HG03520 (cell line): ENCODE data around the gene RANGRF.

Source experiments
- ATAC-seq: cut with Tn5 transposase; IDR thresholded peaks from one replicate; pipeline ENCODE4 v1.9.1; 2021; ENCODE audit warnings: mild to moderate bottlenecking, moderate library complexity; ENCODE audit not compliant: unreplicated experiment

Gene RANGRF

GRCh38 chr17:8273884-8274444 lies 14.5 kb upstream of the RANGRF start:
- ATAC-seq = no peak

DNA sequence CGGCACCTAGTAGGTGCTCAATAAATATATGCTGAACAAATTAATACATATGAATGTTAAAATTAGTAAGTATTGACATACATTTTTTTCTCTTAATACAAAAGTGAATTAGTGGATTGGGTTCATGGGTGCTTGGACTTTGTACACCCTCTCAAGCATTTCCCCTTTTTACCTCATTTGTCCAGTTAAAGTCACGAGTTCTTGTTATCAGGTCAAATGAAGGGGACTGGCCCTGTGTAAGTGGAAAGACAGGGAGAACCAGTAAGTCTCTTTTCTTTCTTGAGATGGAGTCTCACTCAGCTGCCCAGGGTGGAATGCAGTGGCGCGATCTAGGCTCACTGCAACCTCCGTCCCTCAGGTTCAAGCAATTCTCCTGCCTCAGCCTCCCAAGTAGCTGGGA lies 13.7 kb upstream of the RANGRF start:
- no peak for ATAC-seq

DNA sequence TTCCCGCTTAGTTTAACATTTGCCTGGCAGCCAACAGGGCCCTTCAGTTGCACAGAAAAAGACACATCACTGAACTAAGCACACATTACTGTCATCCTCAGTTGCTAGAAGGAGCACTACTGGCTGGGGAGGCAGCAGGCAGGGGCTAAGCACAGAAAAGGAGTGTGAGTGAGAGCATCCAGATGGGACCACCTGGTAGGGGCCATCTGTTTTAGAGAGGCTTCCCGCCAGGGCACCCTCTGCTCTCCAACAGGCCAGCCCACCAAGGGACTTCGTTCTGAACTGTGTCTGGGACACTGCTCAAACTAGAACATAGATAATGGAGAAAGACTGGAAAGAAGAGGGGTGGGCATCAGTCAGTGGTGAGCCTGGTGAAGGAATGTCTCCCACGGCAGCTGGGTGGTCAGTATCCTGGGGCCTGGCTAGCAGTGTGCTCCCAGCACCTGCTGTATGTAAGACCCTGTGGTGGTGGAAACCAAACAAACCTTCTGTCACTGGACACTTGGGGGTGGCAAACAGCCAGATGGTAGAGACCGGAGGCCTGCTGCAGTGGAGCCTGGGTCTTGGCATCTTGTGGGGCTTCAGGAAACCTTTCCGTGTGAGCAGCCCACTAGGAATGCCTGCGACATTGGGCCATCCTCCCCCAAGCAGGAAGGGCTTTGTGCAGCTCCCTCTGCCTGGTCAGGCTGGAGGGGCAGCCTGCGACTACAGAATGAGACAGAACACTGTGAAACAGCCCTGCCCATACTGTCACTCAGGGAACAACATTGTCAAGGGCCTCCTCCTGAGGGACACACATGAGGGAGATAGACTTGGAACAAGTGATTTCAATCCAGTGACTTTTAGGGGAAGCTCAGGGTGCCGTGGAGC lies 12.8 kb upstream of the RANGRF start:
- ATAC-seq = no peak

DNA sequence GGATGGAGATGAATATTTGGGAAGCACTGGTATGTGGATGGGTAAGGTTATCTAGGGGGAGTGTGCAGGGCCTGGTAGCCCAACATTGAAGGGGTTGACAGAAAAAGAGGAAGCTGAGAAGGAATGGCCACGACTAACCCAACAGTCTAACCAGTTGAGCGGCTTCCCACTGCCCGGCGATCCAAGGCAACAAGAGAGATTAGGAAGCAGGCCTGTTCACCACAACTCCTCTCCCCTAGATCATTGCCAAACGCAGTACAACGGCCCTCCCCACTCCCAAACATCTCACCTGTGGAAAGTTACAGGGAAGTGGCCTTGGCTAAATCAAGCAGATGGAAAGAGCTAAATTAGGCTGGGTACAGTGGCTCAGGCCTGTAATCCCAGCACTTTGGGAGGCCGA lies 11.2 kb upstream of the RANGRF start:
- no peak for ATAC-seq

- ATAC-seq = no peak
Observed at GRCh38 chr17:8282345-8282744, 6.1 kb upstream of the RANGRF start.

DNA sequence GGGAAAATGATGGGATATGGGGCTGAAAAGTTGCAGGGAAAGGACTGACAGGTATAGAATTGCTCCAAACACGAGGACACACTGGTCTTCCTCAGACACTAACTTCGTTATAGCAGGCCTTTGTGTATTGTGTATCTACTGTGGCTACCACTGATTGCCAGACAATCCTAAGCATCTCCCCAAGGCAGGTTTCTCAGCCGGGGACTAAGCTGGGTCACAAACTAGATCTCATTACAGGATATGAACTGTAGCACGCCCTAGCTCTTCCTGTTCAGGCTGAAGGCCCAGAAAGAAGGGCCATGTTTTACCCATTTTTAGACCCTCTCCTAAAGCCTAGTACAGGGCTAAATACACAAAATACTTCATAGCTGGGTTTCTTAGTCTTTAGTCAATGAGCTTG lies 5.1 kb upstream of the RANGRF start:
- no peak for ATAC-seq

- ATAC-seq = no peak
Observed at GRCh38 chr17:8284126-8284525, 4.3 kb upstream of the RANGRF start.

- ATAC-seq = no peak
Observed at GRCh38 chr17:8285270-8286181, 2.9 kb upstream of the RANGRF start.

DNA sequence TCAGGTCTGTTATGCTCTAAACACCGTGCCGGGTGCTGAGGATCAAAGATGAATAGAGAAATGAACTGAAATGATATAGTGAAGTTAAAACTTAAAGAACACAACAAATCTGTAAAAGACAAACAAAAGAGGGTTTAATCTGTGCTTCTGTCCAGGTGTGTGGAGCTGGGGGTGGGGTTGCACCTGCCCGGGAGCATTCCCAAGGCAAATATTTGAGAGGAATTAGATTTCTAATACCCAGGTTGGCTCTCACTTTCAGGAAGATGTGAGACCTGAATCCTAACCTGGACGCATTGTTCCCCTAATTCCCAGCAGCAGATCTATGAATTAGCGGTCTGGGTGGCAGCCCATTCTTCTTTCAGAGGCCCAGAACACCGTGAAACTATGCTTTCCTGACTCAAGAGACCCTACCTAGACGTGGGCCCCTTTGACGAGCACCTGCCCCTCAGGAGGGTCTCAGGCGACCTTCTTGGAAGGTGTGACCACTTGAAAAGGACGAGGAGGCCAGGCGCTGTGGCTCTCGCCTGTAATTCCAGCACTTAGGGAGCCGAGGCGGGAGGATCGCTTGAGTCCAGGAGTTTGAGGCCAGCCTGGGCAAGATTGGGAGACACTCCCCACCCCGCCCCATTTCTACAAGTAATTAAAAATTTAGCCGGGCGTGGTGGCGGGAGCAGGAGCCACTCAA lies 677 bp upstream of the RANGRF start:
- ATAC-seq = no peak

- ATAC-seq = no peak
Observed at GRCh38 chr17:8289103-8289397, 580 bp downstream of the RANGRF start.

GRCh38 chr17:8290043-8290442 lies 1.6 kb downstream of the RANGRF start:
- no peak for ATAC-seq

- ATAC-seq = no peak
Observed at GRCh38 chr17:8292639-8293395, 4.3 kb downstream of the RANGRF start.

- no peak for ATAC-seq
Observed at GRCh38 chr17:8294361-8294760, 5.9 kb downstream of the RANGRF start.

- ATAC-seq = no peak
Observed at GRCh38 chr17:8294814-8295316, 6.4 kb downstream of the RANGRF start.

DNA sequence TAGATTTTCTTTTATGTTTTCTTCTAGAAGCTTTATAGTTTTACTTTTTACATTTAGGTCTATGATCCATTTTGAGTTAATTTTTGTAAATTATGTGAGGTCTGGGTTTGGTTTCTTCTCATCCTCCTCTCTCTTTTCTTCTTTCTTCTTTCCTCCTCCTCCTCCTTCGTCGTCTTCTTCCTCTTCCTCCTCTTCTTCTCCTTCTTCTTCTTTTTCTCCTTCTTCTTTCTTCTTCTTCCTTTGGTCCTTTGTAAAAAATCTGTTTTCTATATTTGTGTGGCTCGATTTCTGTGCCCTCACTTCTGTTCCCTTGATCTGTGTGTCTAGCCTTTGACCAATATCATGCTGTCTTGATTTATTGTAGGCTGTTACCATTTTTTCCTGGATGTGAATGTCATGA lies 11.8 kb downstream of the RANGRF start:
- no peak for ATAC-seq

- ATAC-seq = no peak
Observed at GRCh38 chr17:8300627-8301242, 12.3 kb downstream of the RANGRF start.

- no peak for ATAC-seq
Observed at GRCh38 chr17:8310601-8311123, 22.2 kb downstream of the RANGRF start.

DNA sequence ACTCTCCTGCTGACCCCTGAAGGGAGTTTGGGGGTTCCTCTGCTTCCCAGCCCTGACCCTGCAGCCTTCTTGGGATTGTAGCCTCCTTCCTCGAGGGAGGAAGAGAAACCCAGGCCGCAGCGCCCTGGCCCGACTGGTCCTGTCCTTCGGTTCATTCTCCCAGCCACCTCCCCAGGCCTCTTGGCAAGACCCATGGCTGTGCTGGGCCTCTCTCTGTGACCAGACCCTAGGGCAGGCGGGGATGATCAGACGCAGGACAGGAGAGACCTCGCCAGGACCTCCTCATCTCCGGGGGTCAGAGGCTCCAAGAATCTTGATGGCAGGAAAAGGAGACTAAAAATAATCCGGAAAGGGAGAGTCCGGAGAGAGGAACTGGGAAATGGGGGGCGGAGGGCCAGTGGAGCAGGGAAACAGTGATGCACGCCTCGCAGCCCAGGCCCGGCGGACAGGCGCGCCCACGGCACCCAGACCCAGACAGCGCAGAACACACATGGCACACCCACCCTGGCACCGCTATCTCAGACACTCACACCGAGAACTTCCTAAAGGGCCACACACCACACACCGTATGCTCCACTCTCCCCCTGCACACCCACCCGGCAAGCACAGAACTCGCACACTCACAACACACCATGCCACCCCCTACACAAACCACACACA lies 22.8 kb downstream of the RANGRF start:
- no peak for ATAC-seq

DNA sequence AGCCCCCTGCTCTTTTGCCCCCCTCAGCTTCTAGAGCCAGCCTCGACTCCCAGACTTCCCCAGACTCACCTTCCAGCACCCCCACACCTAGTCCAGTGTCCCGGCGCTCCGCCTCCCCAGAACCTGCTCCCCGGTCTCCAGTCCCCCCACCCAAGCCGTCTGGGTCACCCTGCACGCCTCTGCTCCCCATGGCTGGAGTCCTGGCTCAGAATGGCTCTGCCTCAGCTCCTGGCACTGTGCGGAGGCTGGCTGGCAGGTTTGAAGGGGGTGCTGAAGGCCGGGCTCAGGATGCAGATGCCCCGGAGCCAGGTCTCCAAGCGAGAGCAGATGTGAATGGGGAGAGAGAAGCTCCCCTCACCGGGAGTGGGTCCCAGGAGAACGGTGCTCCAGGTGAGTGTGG lies 23.8 kb downstream of the RANGRF start:
- no peak for ATAC-seq
